Measurements from ENCODE around the gene RBP4. TPM values are rescaled to one million over a fixed set of nuclear protein-coding genes. Genes with fewer than 3 reads are reported as not detected.

RBP4 gene
- total and polyA plus RNA-seq, 9 of the 15 experiments (the other 6 are each of a cell fraction or from before 2014, with no cell fraction given) = 0.91 TPM; not detected in 8

DNA sequence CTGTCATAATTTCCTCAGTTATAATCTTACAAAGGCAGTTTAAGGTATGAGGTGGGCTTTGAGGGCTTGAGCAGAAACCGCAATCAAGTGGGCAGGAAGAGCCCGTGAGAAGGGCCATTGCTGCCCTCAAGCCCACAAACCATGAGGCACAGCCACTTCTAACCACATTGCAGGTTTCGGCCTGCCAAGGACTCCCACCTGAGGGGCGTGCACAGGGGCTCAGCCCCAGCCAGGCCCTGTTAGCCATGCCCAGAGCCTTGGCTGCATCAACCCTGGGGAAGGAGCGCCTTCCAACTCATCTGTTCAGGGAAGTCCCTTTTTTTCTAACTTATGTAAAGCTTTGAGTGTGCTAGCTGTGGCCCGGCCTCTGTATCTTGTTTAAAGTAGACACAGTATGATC lies 40.5 kb downstream of the RBP4 start (continued):
- TF ChIP-seq, protein P1, sequence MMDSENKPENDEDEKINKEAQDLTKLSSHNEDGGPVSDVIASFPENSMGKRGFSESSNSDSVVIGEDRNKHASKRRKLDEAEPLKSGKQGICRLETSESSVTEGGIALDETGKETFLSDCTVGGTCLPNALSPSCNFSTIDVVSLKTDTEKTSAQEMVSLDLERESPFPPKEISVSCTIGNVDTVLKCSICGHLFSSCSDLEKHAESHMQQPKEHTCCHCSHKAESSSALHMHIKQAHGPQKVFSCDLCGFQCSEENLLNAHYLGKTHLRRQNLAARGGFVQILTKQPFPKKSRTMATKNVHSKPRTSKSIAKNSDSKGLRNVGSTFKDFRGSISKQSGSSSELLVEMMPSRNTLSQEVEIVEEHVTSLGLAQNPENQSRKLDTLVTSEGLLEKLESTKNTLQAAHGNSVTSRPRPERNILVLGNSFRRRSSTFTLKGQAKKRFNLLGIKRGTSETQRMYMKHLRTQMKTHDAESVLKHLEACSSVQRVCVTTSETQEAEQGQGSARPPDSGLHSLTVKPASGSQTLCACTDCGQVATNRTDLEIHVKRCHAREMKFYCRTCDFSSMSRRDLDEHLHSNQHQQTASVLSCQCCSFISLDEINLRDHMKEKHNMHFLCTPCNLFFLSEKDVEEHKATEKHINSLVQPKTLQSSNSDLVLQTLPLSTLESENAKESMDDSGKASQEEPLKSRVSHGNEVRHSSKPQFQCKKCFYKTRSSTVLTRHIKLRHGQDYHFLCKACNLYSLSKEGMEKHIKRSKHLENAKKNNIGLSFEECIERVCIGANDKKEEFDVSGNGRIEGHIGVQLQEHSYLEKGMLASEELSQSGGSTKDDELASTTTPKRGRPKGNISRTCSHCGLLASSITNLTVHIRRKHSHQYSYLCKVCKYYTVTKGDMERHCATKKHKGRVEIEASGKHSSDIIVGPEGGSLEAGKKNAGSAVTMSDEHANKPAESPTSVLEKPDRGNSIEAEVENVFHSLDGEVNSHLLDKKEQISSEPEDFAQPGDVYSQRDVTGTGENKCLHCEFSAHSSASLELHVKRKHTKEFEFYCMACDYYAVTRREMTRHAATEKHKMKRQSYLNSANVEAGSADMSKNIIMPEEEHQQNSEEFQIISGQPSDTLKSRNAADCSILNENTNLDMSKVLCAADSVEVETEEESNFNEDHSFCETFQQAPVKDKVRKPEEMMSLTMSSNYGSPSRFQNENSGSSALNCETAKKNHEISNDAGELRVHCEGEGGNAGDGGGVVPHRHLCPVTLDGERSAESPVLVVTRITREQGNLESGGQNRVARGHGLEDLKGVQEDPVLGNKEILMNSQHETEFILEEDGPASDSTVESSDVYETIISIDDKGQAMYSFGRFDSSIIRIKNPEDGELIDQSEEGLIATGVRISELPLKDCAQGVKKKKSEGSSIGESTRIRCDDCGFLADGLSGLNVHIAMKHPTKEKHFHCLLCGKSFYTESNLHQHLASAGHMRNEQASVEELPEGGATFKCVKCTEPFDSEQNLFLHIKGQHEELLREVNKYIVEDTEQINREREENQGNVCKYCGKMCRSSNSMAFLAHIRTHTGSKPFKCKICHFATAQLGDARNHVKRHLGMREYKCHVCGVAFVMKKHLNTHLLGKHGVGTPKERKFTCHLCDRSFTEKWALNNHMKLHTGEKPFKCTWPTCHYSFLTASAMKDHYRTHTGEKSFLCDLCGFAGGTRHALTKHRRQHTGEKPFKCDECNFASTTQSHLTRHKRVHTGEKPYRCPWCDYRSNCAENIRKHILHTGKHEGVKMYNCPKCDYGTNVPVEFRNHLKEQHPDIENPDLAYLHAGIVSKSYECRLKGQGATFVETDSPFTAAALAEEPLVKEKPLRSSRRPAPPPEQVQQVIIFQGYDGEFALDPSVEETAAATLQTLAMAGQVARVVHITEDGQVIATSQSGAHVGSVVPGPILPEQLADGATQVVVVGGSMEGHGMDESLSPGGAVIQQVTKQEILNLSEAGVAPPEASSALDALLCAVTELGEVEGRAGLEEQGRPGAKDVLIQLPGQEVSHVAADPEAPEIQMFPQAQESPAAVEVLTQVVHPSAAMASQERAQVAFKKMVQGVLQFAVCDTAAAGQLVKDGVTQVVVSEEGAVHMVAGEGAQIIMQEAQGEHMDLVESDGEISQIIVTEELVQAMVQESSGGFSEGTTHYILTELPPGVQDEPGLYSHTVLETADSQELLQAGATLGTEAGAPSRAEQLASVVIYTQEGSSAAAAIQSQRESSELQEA (IDR thresholded peaks at IDR 0.05; ENCODE audit: low read depth) = no peak
- TF ChIP-seq, protein P2, sequence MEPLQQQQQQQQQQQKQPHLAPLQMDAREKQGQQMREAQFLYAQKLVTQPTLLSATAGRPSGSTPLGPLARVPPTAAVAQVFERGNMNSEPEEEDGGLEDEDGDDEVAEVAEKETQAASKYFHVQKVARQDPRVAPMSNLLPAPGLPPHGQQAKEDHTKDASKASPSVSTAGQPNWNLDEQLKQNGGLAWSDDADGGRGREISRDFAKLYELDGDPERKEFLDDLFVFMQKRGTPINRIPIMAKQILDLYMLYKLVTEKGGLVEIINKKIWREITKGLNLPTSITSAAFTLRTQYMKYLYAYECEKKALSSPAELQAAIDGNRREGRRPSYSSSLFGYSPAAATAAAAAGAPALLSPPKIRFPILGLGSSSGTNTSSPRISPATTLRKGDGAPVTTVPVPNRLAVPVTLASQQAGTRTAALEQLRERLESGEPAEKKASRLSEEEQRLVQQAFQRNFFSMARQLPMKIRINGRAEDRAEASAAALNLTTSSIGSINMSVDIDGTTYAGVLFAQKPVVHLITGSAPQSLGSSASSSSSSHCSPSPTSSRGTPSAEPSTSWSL (CRISPR knock-in tag; IDR thresholded peaks at IDR 0.05; ENCODE audit: borderline replicate concordance) = no peak
